GM21825 (cell line): ENCODE measurements around the gene PCDHA11.
"Not testable (repeated sequence)": the region's sequence is repeated elsewhere in the genome, so short reads cannot be mapped to it uniquely, and the experiment has no call there.

Source experiments
- ATAC-seq: cut with Tn5 transposase; IDR thresholded peaks from one replicate; pipeline ENCODE4 v1.9.1; 2021; ENCODE audit warnings: mild to moderate bottlenecking, moderate library complexity; ENCODE audit not compliant: unreplicated experiment

Gene PCDHA11

GRCh38 chr5:140868721-140869554, at the start of gene PCDHA11:
PCDHA11 (plus strand) TSS chr5:140868957; CDS start chr5:140869104, 147 bp downstream.
- ATAC-seq: no peak

- no peak for ATAC-seq
These were observed 47.1 kb upstream of the PCDHA11 start, which contains the start of gene PCDHA5 for GRCh38 chr5:140821375-140822280. PCDHA5 (plus strand) TSS chr5:140821613.

GRCh38 chr5:140822281-140822629, 46.5 kb upstream of the PCDHA11 start:
- no peak for ATAC-seq

- ATAC-seq: not testable (repeated sequence)
These were observed 45.8 kb upstream of the PCDHA11 start for GRCh38 chr5:140822969-140823368.

GRCh38 chr5:140823475-140823874, 45.3 kb upstream of the PCDHA11 start:
- ATAC-seq: no peak

- no peak for ATAC-seq
These were observed 40.9 kb upstream of the PCDHA11 start, which contains the start of gene PCDHA6 for GRCh38 chr5:140827704-140828361. PCDHA6 (plus strand) TSS chr5:140827960; CDS start chr5:140828092, 132 bp downstream.

- no peak for ATAC-seq
These were observed 40.4 kb upstream of the PCDHA11 start for GRCh38 chr5:140828362-140828737.

- ATAC-seq: not testable (repeated sequence)
These were observed 39.0 kb upstream of the PCDHA11 start for GRCh38 chr5:140829511-140830501.

- no peak for ATAC-seq
These were observed 34.8 kb upstream of the PCDHA11 start, which contains the start of gene PCDHA7 for GRCh38 chr5:140833993-140834392. PCDHA7 (plus strand) TSS chr5:140834269; CDS start chr5:140834384, 115 bp downstream.

- not testable (repeated sequence) for ATAC-seq
These were observed 34.2 kb upstream of the PCDHA11 start for GRCh38 chr5:140834439-140835008.

GRCh38 chr5:140835622-140836510, 32.9 kb upstream of the PCDHA11 start:
- no peak for ATAC-seq

- ATAC-seq: no peak
These were observed 27.5 kb upstream of the PCDHA11 start, which contains the start of gene PCDHA8 for GRCh38 chr5:140840978-140841962. PCDHA8 (plus strand) TSS chr5:140841187; CDS start chr5:140841322, 135 bp downstream.

- no peak for ATAC-seq
These were observed 25.7 kb upstream of the PCDHA11 start for GRCh38 chr5:140842798-140843733.

- not testable (repeated sequence) for ATAC-seq
These were observed 20.3 kb upstream of the PCDHA11 start, which contains the start of gene PCDHA9 for GRCh38 chr5:140848139-140849102. PCDHA9 (plus strand) TSS chr5:140848382; CDS start chr5:140848496, 114 bp downstream.
